OCI-LY3 (cell line): ENCODE results near the gene ADCY7.

ENCODE experiments used
- H2AFZ ChIP-seq: fragments of 200-600, 300-600 bp; shearing (Covaris generic); 2 replicates; pipeline ENCODE4 v1.6.0; 2014; ENCODE audit warnings: antibody characterized with exemption, low read depth, low read length
- H3K27ac ChIP-seq: fragments of 200-600, 300-600 bp; sonication (generic); 2 replicates; pipeline ENCODE4 v1.5.1; 2014; ENCODE audit warnings: mild to moderate bottlenecking, low read length, moderate library complexity, mixed read lengths
- H3K27me3 ChIP-seq: fragments of 200-600, 300-600 bp; sonication (generic); 2 replicates; pipeline ENCODE4 v1.6.1; 2014; ENCODE audit warnings: low read depth, low read length, mixed read lengths
- H3K36me3 ChIP-seq: fragments of 200-600, 300-600 bp; sonication (generic); replicated peaks from 2 replicates; pipeline ENCODE3; 2014; ENCODE audit warnings: low read depth, low read length, mixed read lengths
- H3K4me1 ChIP-seq: fragments of 300-600, 200-600 bp; sonication (generic); 2 replicates; pipeline ENCODE4 v1.6.1; 2014; ENCODE audit warnings: low read length, mixed read lengths
- H3K4me2 ChIP-seq: fragments of 200-600, 300-600 bp; sonication (generic); 2 replicates; pipeline ENCODE4 v1.6.1; 2014; ENCODE audit warnings: low read length, mixed read lengths
- H3K4me3 ChIP-seq: fragments of 300-600, 200-600 bp; sonication (generic); 2 replicates; pipeline ENCODE4 v1.5.1; 2014; ENCODE audit warnings: antibody characterized with exemption, mild to moderate bottlenecking, low read length, moderate library complexity
- H3K79me2 ChIP-seq: fragments of 300-600, 200-600 bp; shearing (Covaris generic); 2 replicates; pipeline ENCODE4 v1.6.1; 2014; ENCODE audit warnings: mild to moderate bottlenecking, low read length, mixed read lengths
- H3K9ac ChIP-seq: fragments of 300-600, 200-600 bp; shearing (Covaris generic); 2 replicates; pipeline ENCODE4 v1.6.0; 2014; ENCODE audit warnings: mild to moderate bottlenecking, low read length, moderate library complexity
- H3K9me3 ChIP-seq: fragments of 200-600, 300-600 bp; shearing (Covaris generic); 2 replicates; pipeline ENCODE4 v1.6.1; 2014; ENCODE audit warnings: low read length, mixed read lengths; ENCODE audit not compliant: insufficient read depth
- H4K20me1 ChIP-seq: fragments of 200-600, 300-600 bp; sonication (generic); 2 replicates; pipeline ENCODE4 v1.6.1; 2016; ENCODE audit warnings: low read length, mixed read lengths; ENCODE audit not compliant: insufficient read depth
- CTCF ChIP-seq: fragments of 200-600, 300-600 bp; sonication (generic); IDR thresholded peaks from 2 replicates; pipeline ENCODE4 v1.5.1; 2014; ENCODE audit warnings: antibody characterized with exemption, low read length, low read depth
- EZH2phosphoT487 ChIP-seq: fragments of 200-600 bp; shearing (Covaris generic); IDR thresholded peaks from 2 replicates; pipeline ENCODE4 v1.6.1; 2018; ENCODE audit warnings: antibody characterized with exemption, mixed run types, low read depth

ADCY7 gene

GRCh38 chr16:50303605-50304466 is 37.5 kb downstream of the ADCY7 start:
- Histone ChIP-seq H3K4me1 (no peaks in the 10 kb centered on the region), H3K4me3 (no peak overlapping the region), H3K79me2 (no peaks in the 10 kb centered on the region), H2AFZ (no peak overlapping the region), H3K27ac (no peak overlapping the region), H3K9me3 (no peaks in the 10 kb centered on the region), H3K9ac (no peak overlapping the region), H3K27me3 (no peaks in the 10 kb centered on the region), H4K20me1 (no peaks in the 10 kb centered on the region), H3K36me3 (peaks cover 14% of the 10 kb centered on the region), H3K4me2 (no peak overlapping the region)
- no peak for TF ChIP-seq EZH2phosphoT487
- no peak for TF ChIP-seq CTCF

GRCh38 chr16:50304467-50305440 is 38.4 kb downstream of the ADCY7 start:
- H3K36me3 ChIP-seq, result peaks cover 15% of the 10 kb centered on the region
- H3K4me2 ChIP-seq, result no peak overlapping the region
- H4K20me1 ChIP-seq, result no peaks in the 10 kb centered on the region
- no peak overlapping the region for H2AFZ ChIP-seq
- no peaks in the 10 kb centered on the region for H3K27me3 ChIP-seq
- no peaks in the 10 kb centered on the region for H3K79me2 ChIP-seq
- H3K9me3 ChIP-seq, result no peaks in the 10 kb centered on the region
- no peak overlapping the region for H3K27ac ChIP-seq
- no peaks in the 10 kb centered on the region for H3K4me1 ChIP-seq
- TF ChIP-seq EZH2phosphoT487 (no peak), CTCF (no peak)
- H3K9ac ChIP-seq, result no peak overlapping the region
- no peak overlapping the region for H3K4me3 ChIP-seq

- Histone ChIP-seq H3K4me3 (no peak overlapping the region), H3K36me3 (peaks cover 15% of the 10 kb centered on the region), H2AFZ (no peak overlapping the region), H3K79me2 (no peaks in the 10 kb centered on the region), H3K9me3 (no peaks in the 10 kb centered on the region), H3K4me2 (no peak overlapping the region), H3K27ac (no peak overlapping the region), H4K20me1 (no peaks in the 10 kb centered on the region), H3K27me3 (no peaks in the 10 kb centered on the region), H3K4me1 (no peaks in the 10 kb centered on the region), H3K9ac (no peak overlapping the region)
- TF ChIP-seq CTCF, result no peak
- TF ChIP-seq EZH2phosphoT487, result no peak
Observed at GRCh38 chr16:50305441-50306061, 39.2 kb downstream of the ADCY7 start.
